Gastroesophageal sphincter (tissue), 4 donors: Measurements from ENCODE around the gene CDH6. TPM values are rescaled to one million over a fixed set of nuclear protein-coding genes. Genes with fewer than 3 reads are reported as not detected.
"Not testable (repeated sequence)": the region's sequence is repeated elsewhere in the genome, so short reads cannot be mapped to it uniquely, and the experiment has no call there.

ENCODE experiments used
- ATAC-seq: fragments of 150-250 bp; one replicate; pipeline ENCODE4 v1.9.1; 2016; ENCODE audit warnings: mild to moderate bottlenecking, moderate library complexity
- H3K27ac ChIP-seq, 4 donors: fragments of 200-600 bp; sonication (generic) in 3 of 4; 1 replicate in 3 of 4; 2 replicates in 1 of 4; pipeline ENCODE4 v1.5.1; 2016 to 2019
- H3K27me3 ChIP-seq: fragments of 200-600 bp; sonication (generic); one replicate; pipeline ENCODE4 v1.5.1; 2019
- H3K36me3 ChIP-seq, 2 donors: fragments of 200-600 bp; sonication (generic); one replicate each; pipeline ENCODE4 v1.5.1; 2019; ENCODE audit warnings: control low read depth in 1 of 2
- H3K4me1 ChIP-seq, 3 donors: fragments of 200-600 bp; sonication (generic); 1 replicate in 2 of 3; 2 replicates in 1 of 3; pipeline ENCODE4 v1.5.1; 2016 to 2019; ENCODE audit warnings: control low read depth in 2 of 3
- H3K4me3 ChIP-seq, 2 donors: fragments of 200-600 bp; sonication (generic); one replicate each; pipeline ENCODE4 v1.5.1; 2019; ENCODE audit warnings: mild to moderate bottlenecking in 1 of 2, moderate library complexity in 1 of 2
- H3K9me3 ChIP-seq, 3 donors: fragments of 200-600 bp; sonication (generic); one replicate each; pipeline ENCODE4 v1.5.1; 2017 to 2019; ENCODE audit warnings: control low read depth in 2 of 3
- EP300 ChIP-seq: sonication (generic); formaldehyde crosslinking; IDR thresholded peaks from one replicate; pipeline ENCODE4 v1.6.1; 2017; ENCODE audit warnings: antibody characterized with exemption, mild to moderate bottlenecking
- POLR2A ChIP-seq, 2 donors: fragments of 450-650 bp; IDR thresholded peaks; one replicate each; pipeline ENCODE4 v1.6.1; 2017; ENCODE audit warnings: antibody characterized with exemption in 2 of 2, mild to moderate bottlenecking in 2 of 2, moderate library complexity in 1 of 2
- POLR2AphosphoS5 ChIP-seq: sonication (generic); formaldehyde crosslinking; IDR thresholded peaks from one replicate; pipeline ENCODE4 v1.6.1; 2017; ENCODE audit warnings: antibody characterized with exemption
- WGBS, 2 donors: methylation state at CpG; one replicate each; pipeline ENCODE4 v1.1.5; 2018; ENCODE audit warnings: low coverage in 1 of 2; 5-methylcytosine and 5-hydroxymethylcytosine counted together
- total RNA-seq, 4 donors: library from RNA; depleted of rRNA; stranded (reverse); fragments of >200 nt; gene quantifications; one replicate each; pipeline ENCODE4 v1.1.0, GENCODE V29; 2016
- TF ChIP-seq, protein P1 (sequence below), 4 experiments: fragments of 200-600 bp in 2 of 4; fragments of 450-650 bp in 2 of 4; sonication (generic) in 1 of 4; IDR thresholded peaks; one replicate each; pipeline ENCODE4 v1.5.1; 2017 to 2019; ENCODE audit warnings: antibody characterized with exemption in 4 of 4, mild to moderate bottlenecking in 2 of 4, moderate library complexity in 2 of 4

CDH6 gene
- total RNA-seq, 4 donors from 2014 or later: 5.5 to 10.9 (median 8.4) TPM

DNA sequence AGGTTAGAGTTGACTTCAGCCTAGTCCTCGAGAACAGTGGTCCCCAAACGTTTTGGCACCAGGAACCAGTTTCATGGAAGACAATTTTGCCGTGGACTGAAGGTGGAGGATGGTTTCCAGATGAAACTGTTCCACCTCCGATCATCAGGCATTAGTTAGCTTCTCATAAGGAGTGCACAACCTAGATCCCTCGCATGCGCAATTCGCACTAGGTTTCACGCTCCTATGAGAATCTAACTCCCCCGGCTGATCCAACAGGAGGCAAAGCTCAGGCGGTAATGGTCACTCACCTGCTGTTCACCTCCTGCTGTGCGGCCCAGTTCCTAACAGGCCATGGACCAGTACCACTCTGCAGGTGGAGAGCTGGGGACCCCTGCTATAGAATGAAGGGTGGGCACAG, 163.6 kb downstream of the CDH6 start:
- no peak for ATAC-seq
- TF ChIP-seq EP300: no peak
- TF ChIP-seq POLR2AphosphoS5: no peak
- no peak for TF ChIP-seq POLR2A (IDR thresholded peaks at IDR 0.05)
- TF ChIP-seq, protein P1, sequence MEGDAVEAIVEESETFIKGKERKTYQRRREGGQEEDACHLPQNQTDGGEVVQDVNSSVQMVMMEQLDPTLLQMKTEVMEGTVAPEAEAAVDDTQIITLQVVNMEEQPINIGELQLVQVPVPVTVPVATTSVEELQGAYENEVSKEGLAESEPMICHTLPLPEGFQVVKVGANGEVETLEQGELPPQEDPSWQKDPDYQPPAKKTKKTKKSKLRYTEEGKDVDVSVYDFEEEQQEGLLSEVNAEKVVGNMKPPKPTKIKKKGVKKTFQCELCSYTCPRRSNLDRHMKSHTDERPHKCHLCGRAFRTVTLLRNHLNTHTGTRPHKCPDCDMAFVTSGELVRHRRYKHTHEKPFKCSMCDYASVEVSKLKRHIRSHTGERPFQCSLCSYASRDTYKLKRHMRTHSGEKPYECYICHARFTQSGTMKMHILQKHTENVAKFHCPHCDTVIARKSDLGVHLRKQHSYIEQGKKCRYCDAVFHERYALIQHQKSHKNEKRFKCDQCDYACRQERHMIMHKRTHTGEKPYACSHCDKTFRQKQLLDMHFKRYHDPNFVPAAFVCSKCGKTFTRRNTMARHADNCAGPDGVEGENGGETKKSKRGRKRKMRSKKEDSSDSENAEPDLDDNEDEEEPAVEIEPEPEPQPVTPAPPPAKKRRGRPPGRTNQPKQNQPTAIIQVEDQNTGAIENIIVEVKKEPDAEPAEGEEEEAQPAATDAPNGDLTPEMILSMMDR (IDR thresholded peaks at IDR 0.05): no peak
- H3K27ac ChIP-seq: no peak overlapping the region
- WGBS, 2 donors: 63 to 81% methylated on average over 3 to 10 of the region's 11 CpGs
- no peaks in the 10 kb centered on the region for H3K36me3 ChIP-seq
- no peak overlapping the region for H3K4me3 ChIP-seq
- H3K27me3 ChIP-seq: no peaks in the 10 kb centered on the region
- no peaks in the 10 kb centered on the region for H3K4me1 ChIP-seq
- peaks cover 0 to 5% (median 0%) of the 10 kb centered on the region in 3 donors for H3K9me3 ChIP-seq

DNA sequence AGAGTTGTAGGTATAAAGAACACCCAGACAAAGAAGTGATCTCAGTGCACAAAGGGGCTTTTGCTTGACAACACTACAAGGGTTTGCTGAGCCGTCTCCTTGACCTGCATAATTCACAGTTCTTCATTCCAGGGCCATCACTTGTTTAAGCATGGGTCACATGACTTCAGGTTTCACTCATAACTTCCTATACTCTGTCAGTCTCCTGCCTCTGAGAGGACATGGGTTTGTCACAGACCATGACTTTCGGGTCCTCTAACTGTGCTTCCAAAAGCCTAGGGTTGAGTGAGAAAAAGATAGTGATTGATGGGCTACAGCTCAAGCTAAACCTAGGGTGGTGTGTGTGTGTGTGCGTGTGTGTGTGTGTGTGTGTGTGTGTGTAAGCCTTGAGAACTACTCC, 166.4 kb downstream of the CDH6 start:
- Histone ChIP-seq H3K4me3 (no peak overlapping the region), H3K9me3 (peaks cover 0 to 5% (median 0%) of the 10 kb centered on the region in 3 donors), H3K4me1 (no peaks in the 10 kb centered on the region), H3K27me3 (no peaks in the 10 kb centered on the region), H3K36me3 (no peaks in the 10 kb centered on the region), H3K27ac (no peak overlapping the region)
- 80 to 90% methylated on average over 1 of the region's 3 CpGs for WGBS, 2 donors
- no peak for ATAC-seq
- TF ChIP-seq EP300 (no peak), POLR2AphosphoS5 (no peak), POLR2A (IDR thresholded peaks at IDR 0.05) (no peak)
- TF ChIP-seq, protein P1 (IDR thresholded peaks at IDR 0.05): no peak

DNA sequence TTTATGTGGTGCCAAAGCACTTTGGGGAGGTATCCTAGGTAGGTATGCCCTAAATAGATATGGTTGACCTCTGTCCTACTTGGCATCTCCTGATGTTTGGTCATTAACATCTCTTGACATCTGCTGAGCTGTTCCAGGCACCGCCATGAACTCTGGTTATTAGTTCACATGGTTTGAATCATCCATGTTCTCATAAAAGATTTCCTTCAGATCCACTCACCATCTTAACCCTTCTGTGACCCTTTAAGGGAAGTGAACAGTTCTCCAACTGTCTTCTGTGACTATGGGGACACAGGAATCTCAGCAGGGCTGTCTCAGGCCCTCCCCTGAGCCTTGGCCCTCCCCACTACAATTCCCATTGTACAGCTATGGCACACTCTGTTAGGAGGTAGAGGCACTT, 167.7 kb downstream of the CDH6 start:
- TF ChIP-seq EP300: no peak
- peak; percentile 9 for TF ChIP-seq POLR2AphosphoS5
- no peak overlapping the region for H3K27ac ChIP-seq
- no peaks in the 10 kb centered on the region for H3K36me3 ChIP-seq
- ATAC-seq: no peak
- H3K27me3 ChIP-seq: no peaks in the 10 kb centered on the region
- H3K4me3 ChIP-seq: no peak overlapping the region
- 14 to 33% methylated on average over 1 of the region's 1 CpG for WGBS, 2 donors
- no peaks in the 10 kb centered on the region for H3K9me3 ChIP-seq
- H3K4me1 ChIP-seq: no peaks in the 10 kb centered on the region

DNA sequence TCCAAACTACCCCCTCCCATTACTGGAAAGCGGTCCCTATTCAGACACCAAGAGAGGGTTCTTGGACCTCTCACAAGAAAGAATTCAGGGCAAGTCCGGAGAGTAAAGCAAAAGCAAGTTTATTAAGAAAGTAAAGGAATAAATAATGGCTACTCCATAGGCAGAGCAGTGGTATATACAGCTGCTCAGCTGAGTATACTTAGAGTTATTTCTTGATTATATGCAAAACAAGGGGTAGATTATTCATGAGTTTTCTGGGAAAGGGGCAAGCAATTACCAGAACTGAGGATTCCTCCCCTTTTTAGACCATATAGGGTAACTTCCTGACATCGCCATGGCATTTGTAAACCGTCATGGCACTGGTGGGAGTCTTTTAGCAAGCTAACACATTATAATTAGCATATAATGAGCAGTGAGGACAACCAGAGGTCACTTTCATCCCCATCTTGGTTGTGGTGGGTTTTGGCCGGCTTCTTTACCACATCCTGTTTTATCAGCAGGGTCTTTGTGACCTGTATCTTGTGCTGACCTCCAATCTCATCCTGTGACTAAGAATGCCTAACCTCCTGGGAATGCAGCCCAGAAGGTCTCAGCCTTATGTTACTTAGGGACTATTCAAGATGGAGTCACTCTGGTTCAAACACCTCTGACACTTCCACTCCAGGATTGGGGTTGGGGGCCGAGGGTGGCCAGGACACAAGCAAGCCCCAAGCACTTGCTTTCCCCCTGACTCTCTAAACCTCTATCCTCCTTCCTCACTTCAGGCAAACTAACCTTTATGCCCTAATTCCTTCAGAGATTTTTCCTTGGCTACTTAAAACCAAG, 168.4 kb downstream of the CDH6 start:
- H3K4me3 ChIP-seq, H3K9me3 ChIP-seq, H3K36me3 ChIP-seq, H3K27me3 ChIP-seq, H3K27ac ChIP-seq, ATAC-seq, H3K4me1 ChIP-seq: not testable (repeated sequence)
- 80 to 87% methylated on average over 3 to 4 of the region's 6 CpGs for WGBS, 2 donors

DNA sequence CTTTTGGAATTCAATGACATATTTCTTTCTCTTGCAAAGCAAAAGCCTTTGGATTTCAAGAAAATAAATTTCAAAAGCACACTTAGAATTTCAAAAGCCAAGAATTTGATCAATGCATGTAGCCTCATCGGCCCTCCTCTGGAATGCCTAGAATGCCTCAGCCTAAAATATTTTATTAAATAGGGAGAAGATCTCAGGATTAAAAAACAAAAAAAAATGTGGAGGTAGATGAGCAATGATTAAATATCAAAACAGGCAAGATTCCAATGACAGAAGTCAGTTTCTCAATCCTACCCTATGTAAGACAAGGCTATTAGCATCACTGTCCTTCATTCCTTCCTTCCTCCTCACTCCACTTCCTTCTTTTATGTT, 169.0 kb downstream of the CDH6 start:
- WGBS, 2 donors: 80 to 88% methylated on average over 1 of the region's 1 CpG
- no peaks in the 10 kb centered on the region for H3K27me3 ChIP-seq
- H3K9me3 ChIP-seq: no peaks in the 10 kb centered on the region
- H3K27ac ChIP-seq: no peak overlapping the region
- no peak for ATAC-seq
- H3K36me3 ChIP-seq: no peaks in the 10 kb centered on the region
- TF ChIP-seq EP300 (no peak), POLR2A (IDR thresholded peaks at IDR 0.05) (no peak), POLR2AphosphoS5 (no peak)
- TF ChIP-seq, protein P1 (IDR thresholded peaks at IDR 0.05): no peak
- no peak overlapping the region for H3K4me3 ChIP-seq
- H3K4me1 ChIP-seq: no peaks in the 10 kb centered on the region

DNA sequence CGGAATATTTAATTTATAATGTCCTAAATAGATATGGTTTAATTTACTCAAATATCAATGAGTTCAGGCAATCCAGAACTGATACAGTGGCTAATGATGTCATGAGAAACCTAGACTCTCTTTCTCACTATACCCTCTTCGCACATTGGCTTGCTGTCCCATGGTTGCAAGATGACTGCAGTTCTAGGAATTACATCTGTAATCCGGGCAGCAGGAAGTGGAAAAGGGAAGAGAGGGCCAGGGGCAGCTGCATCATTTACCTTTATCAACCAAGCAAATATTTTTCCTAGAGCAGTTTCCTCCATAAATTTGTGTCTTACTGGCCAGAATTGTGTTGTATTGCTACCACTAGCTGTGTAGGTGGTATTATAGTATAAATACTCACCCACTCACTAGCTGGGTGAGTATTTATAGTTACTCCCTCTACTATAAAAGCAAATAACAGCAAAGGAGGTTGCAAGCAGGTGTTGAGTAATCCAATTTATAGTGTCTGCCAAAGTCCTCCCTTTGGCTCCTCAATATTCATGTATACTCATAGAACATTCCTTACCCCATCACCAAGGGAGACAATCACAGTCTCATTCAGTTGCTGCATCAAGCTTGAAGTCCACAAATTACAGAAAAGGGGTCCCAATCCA, 169.6 kb downstream of the CDH6 start:
- ATAC-seq: no peak
- Histone ChIP-seq H3K27ac (no peak overlapping the region), H3K36me3 (no peaks in the 10 kb centered on the region), H3K4me1 (no peaks in the 10 kb centered on the region), H3K4me3 (no peak overlapping the region), H3K9me3 (no peaks in the 10 kb centered on the region), H3K27me3 (no peaks in the 10 kb centered on the region)
- 66 to 85% methylated on average over 3 of the region's 3 CpGs for WGBS, 2 donors
- TF ChIP-seq, protein P1 (IDR thresholded peaks at IDR 0.05): no peak
- TF ChIP-seq POLR2A (IDR thresholded peaks at IDR 0.05) (no peak), EP300 (no peak), POLR2AphosphoS5 (no peak)
